Muscle of arm (tissue), 12 donors: Measurements from ENCODE around the gene AZU1. TPM values are rescaled to one million over a fixed set of nuclear protein-coding genes. Genes with fewer than 3 reads are reported as not detected.
"Not testable (repeated sequence)": the region's sequence is repeated elsewhere in the genome, so short reads cannot be mapped to it uniquely, and the experiment has no call there.

Experiments
- DNase-seq: peaks from one replicate; pipeline ENCODE4 v3.0.0-alpha.2; 2013
- polyA plus RNA-seq, 12 donors: library from polyadenylated mRNA; unstranded; fragments of 120-200 nt; gene quantifications; one replicate each; pipeline ENCODE4 v1.2.1, GENCODE V29; 2013; ENCODE audit not compliant: insufficient read length in 12 of 12

Gene AZU1
- polyA plus RNA-seq, 12 donors, result 0.42 to 8.7 (median 0.90) TPM; not detected in 2

- DNase-seq, result no peak
Measured at GRCh38 chr19:827314-827709, 325 bp upstream of the AZU1 start.

GRCh38 chr19:829129-829758 is 1.6 kb downstream of the AZU1 start:
- no peak for DNase-seq

GRCh38 chr19:831407-832369 is 4.1 kb downstream of the AZU1 start:
- no peak for DNase-seq

- no peak for DNase-seq
Measured at GRCh38 chr19:834216-834615, 6.6 kb downstream of the AZU1 start.

- no peak for DNase-seq
Measured at GRCh38 chr19:835210-835810, 7.7 kb downstream of the AZU1 start.

- no peak for DNase-seq
Measured at GRCh38 chr19:840519-841206, 13.0 kb downstream of the AZU1 start, which contains the start of gene PRTN3. Gene PRTN3 (plus strand): TSS chr19:840999. CDS start chr19:841009, 10 bp downstream.

GRCh38 chr19:842802-843179 is 15.2 kb downstream of the AZU1 start:
- not testable (repeated sequence) for DNase-seq

- DNase-seq, result no peak
Measured at GRCh38 chr19:843180-843835, 15.7 kb downstream of the AZU1 start.

- DNase-seq, result no peak
Measured at GRCh38 chr19:843836-844545, 16.4 kb downstream of the AZU1 start.

- no peak for DNase-seq
Measured at GRCh38 chr19:844546-844971, 16.9 kb downstream of the AZU1 start.

GRCh38 chr19:845707-846521 is 18.3 kb downstream of the AZU1 start:
- DNase-seq, result no peak

- DNase-seq, result no peak
Measured at GRCh38 chr19:848386-848921, 20.8 kb downstream of the AZU1 start.

GRCh38 chr19:849195-849594 is 21.6 kb downstream of the AZU1 start:
- DNase-seq, result not testable (repeated sequence)

- DNase-seq, result peak; percentile 85
Measured at GRCh38 chr19:850221-850978, 22.8 kb downstream of the AZU1 start.

- no peak for DNase-seq
Measured at GRCh38 chr19:850979-851335, 23.3 kb downstream of the AZU1 start.

GRCh38 chr19:852136-853013 is 24.7 kb downstream of the AZU1 start, which contains the start of gene ELANE:
Gene ELANE (plus strand): TSS chr19:852303. CDS start chr19:852329, 26 bp downstream.
- no peak for DNase-seq

GRCh38 chr19:853014-853585 is 25.5 kb downstream of the AZU1 start:
- no peak for DNase-seq
